Measurements from ENCODE around the gene ANK3. TPM values are rescaled to one million over a fixed set of nuclear protein-coding genes. Genes with fewer than 3 reads are reported as not detected.

The ANK3 gene
- total RNA-seq, 4 donors from 2014 or later: 125 to 171 (median 149) TPM

- DNase-seq (no peak), ATAC-seq (no peak)
- Histone ChIP-seq H3K36me3 (no peaks in the 10 kb centered on the region), H3K4me1 (no peaks in the 10 kb centered on the region), H3K27ac (no peak overlapping the region), H3K9me3 (no peaks in the 10 kb centered on the region), H3K27me3 (no peaks in the 10 kb centered on the region), H3K4me3 (no peak overlapping the region)
- intact Hi-C loops (cut with DNase I; ENCODE audit: low total_unique reads): no loop called here
- TF ChIP-seq CTCF (IDR thresholded peaks at IDR 0.05 in 4 of 5, conservative IDR thresholded peaks at IDR 0.05 in 1 of 5) (no peak), POLR2A (IDR thresholded peaks at IDR 0.05) (no peak)
- in situ Hi-C loops (cut with MboI; ENCODE audit: low sequenced_read_pairs in 4 of 4): no loop called here
These were observed 2.1 kb downstream of the ANK3 start for GRCh38 chr10:60387531-60387930.

GRCh38 chr10:60385399-60385738 lies 4.3 kb downstream of the ANK3 start:
- in situ Hi-C loops (cut with MboI; ENCODE audit: low sequenced_read_pairs in 4 of 4): no loop called here
- DNase-seq: no peak
- no peaks in the 10 kb centered on the region for H3K27me3 ChIP-seq
- TF ChIP-seq CTCF (IDR thresholded peaks at IDR 0.05 in 4 of 5, conservative IDR thresholded peaks at IDR 0.05 in 1 of 5): no peak
- TF ChIP-seq POLR2A (IDR thresholded peaks at IDR 0.05): no peak
- H3K36me3 ChIP-seq: no peaks in the 10 kb centered on the region
- H3K4me3 ChIP-seq: no peak overlapping the region
- intact Hi-C loops (cut with DNase I; ENCODE audit: low total_unique reads): no loop called here
- no peak overlapping the region for H3K27ac ChIP-seq
- no peaks in the 10 kb centered on the region for H3K9me3 ChIP-seq
- no peak for ATAC-seq
- no peaks in the 10 kb centered on the region for H3K4me1 ChIP-seq

- Histone ChIP-seq H3K27ac (no peak overlapping the region), H3K4me1 (no peaks in the 10 kb centered on the region), H3K4me3 (no peak overlapping the region), H3K36me3 (no peaks in the 10 kb centered on the region), H3K9me3 (no peaks in the 10 kb centered on the region), H3K27me3 (no peaks in the 10 kb centered on the region)
- TF ChIP-seq CTCF (IDR thresholded peaks at IDR 0.05 in 4 of 5, conservative IDR thresholded peaks at IDR 0.05 in 1 of 5) (no peak), POLR2A (IDR thresholded peaks at IDR 0.05) (no peak)
- in situ Hi-C loops (cut with MboI; ENCODE audit: low sequenced_read_pairs in 4 of 4) (no loop called here), intact Hi-C loops (cut with DNase I; ENCODE audit: low total_unique reads) (no loop called here)
- DNase-seq: no peak
- no peak for ATAC-seq
These were observed 4.8 kb downstream of the ANK3 start for GRCh38 chr10:60384708-60385398.

GRCh38 chr10:60384011-60384410 lies 5.7 kb downstream of the ANK3 start:
- no peaks in the 10 kb centered on the region for H3K36me3 ChIP-seq
- in situ Hi-C loops (cut with MboI; ENCODE audit: low sequenced_read_pairs in 4 of 4) (no loop called here), intact Hi-C loops (cut with DNase I; ENCODE audit: low total_unique reads) (no loop called here)
- H3K4me3 ChIP-seq: no peak overlapping the region
- H3K9me3 ChIP-seq: no peaks in the 10 kb centered on the region
- ATAC-seq (no peak), DNase-seq (no peak)
- TF ChIP-seq CTCF (IDR thresholded peaks at IDR 0.05 in 4 of 5, conservative IDR thresholded peaks at IDR 0.05 in 1 of 5) (no peak), POLR2A (IDR thresholded peaks at IDR 0.05) (no peak)
- H3K27ac ChIP-seq: no peak overlapping the region
- no peaks in the 10 kb centered on the region for H3K4me1 ChIP-seq
- no peaks in the 10 kb centered on the region for H3K27me3 ChIP-seq
